CD14-positive monocyte (primary cell): ENCODE measurements around the gene PMF1. TPM values are rescaled to one million over a fixed set of nuclear protein-coding genes. Genes with fewer than 3 reads are reported as not detected.

ENCODE experiments used
- DNase-seq, 3 donors: peaks; one replicate each; pipeline ENCODE4 v3.0.0-alpha.2; 2011 to 2022
- H2AFZ ChIP-seq: 2 replicates; pipeline ENCODE4 v1.6.0; 2012; ENCODE audit warnings: mild to moderate bottlenecking, low read depth, low read length, inconsistent platforms; ENCODE audit not compliant: insufficient read depth, poor library complexity, severe bottlenecking
- H3K27ac ChIP-seq, 2 donors: 1 replicate in 1 of 2; 2 replicates in 1 of 2; pipeline ENCODE4 v1.5.1; 2012 to 2013; ENCODE audit warnings: low read length in 2 of 2, control low read depth in 1 of 2, inconsistent platforms in 1 of 2, low read depth in 1 of 2, mild to moderate bottlenecking in 1 of 2
- H3K27me3 ChIP-seq, 2 donors: one replicate each; pipeline versions ENCODE4 v1.6.0 to v1.6.1; 2011 to 2013; ENCODE audit warnings: low read length in 2 of 2; ENCODE audit not compliant: control insufficient read depth in 2 of 2, insufficient read depth in 2 of 2
- H3K36me3 ChIP-seq, 2 donors: replicated peaks in 1 of 2; 1 replicate in 1 of 2; 2 replicates in 1 of 2; pipeline versions ENCODE4 v1.5.1 to v1.6.1; 2012 to 2013; ENCODE audit warnings: low read length in 2 of 2, control low read depth in 1 of 2, inconsistent platforms in 1 of 2, mild to moderate bottlenecking in 1 of 2; ENCODE audit not compliant: insufficient read depth in 2 of 2, control insufficient read depth in 1 of 2
- H3K4me1 ChIP-seq, 2 donors: 1 replicate in 1 of 2; 2 replicates in 1 of 2; pipeline versions ENCODE4 v1.5.1 to v1.6.1; 2012 to 2013; ENCODE audit warnings: low read length in 2 of 2, control low read depth in 1 of 2, inconsistent platforms in 1 of 2, mild to moderate bottlenecking in 1 of 2, moderate library complexity in 1 of 2; ENCODE audit not compliant: insufficient read depth in 2 of 2, control insufficient read depth in 1 of 2
- H3K4me2 ChIP-seq: replicated peaks from 2 replicates; pipeline ENCODE3; 2012; ENCODE audit warnings: low read length, moderate library complexity, mild to moderate bottlenecking; ENCODE audit not compliant: poor library complexity, severe bottlenecking; ENCODE audit errors: extremely low read depth
- H3K4me3 ChIP-seq, 3 experiments: fragments of 200-600 bp in 1 of 3; sonication (generic) in 1 of 3; replicated peaks in 1 of 3; 1 replicate in 2 of 3; 2 replicates in 1 of 3; pipeline ENCODE4 v1.5.1; 2011 to 2013; ENCODE audit warnings: low read length in 3 of 3, mild to moderate bottlenecking in 3 of 3, control low read depth in 2 of 3, low read depth in 2 of 3, inconsistent platforms in 1 of 3, moderate library complexity in 1 of 3
- H3K79me2 ChIP-seq: 2 replicates; pipeline ENCODE4 v1.6.0; 2012; ENCODE audit warnings: mild to moderate bottlenecking, control low read depth, inconsistent platforms, low read length, moderate library complexity; ENCODE audit not compliant: insufficient read depth
- H3K9ac ChIP-seq: 2 replicates; pipeline ENCODE4 v1.6.0; 2017; ENCODE audit warnings: low read length, mild to moderate bottlenecking; ENCODE audit not compliant: insufficient read depth, poor library complexity, severe bottlenecking
- H3K9me3 ChIP-seq, 2 donors: replicated peaks in 1 of 2; 1 replicate in 1 of 2; 2 replicates in 1 of 2; pipeline versions ENCODE4 v1.5.1 to v1.6.1; 2012 to 2013; ENCODE audit warnings: low read length in 2 of 2, control low read depth in 1 of 2; ENCODE audit not compliant: control insufficient read depth in 1 of 2, insufficient read depth in 1 of 2
- H4K20me1 ChIP-seq: 2 replicates; pipeline ENCODE4 v1.6.0; 2012; ENCODE audit warnings: mild to moderate bottlenecking, low read length, control low read depth, moderate library complexity; ENCODE audit not compliant: insufficient read depth
- H3K27ac Mint-ChIP-seq, 7 donors: one replicate each; pipeline ENCODE4 v1.8.0; 2020; ENCODE audit warnings: mild to moderate bottlenecking in 7 of 7, mixed read lengths in 7 of 7, moderate library complexity in 6 of 7, inconsistent platforms in 2 of 7
- H3K27me3 Mint-ChIP-seq, 3 donors: one replicate each; pipeline ENCODE4 v1.8.0; 2021 to 2022; ENCODE audit warnings: low read depth in 3 of 3, mild to moderate bottlenecking in 3 of 3, mixed read lengths in 3 of 3, moderate library complexity in 3 of 3, inconsistent platforms in 1 of 3
- H3K36me3 Mint-ChIP-seq, 2 donors: one replicate each; pipeline ENCODE4 v1.8.0; 2020; ENCODE audit warnings: mixed read lengths in 2 of 2, inconsistent platforms in 1 of 2, mild to moderate bottlenecking in 1 of 2
- H3K4me1 Mint-ChIP-seq: one replicate; pipeline ENCODE4 v1.8.0; 2020; ENCODE audit warnings: mild to moderate bottlenecking, mixed read lengths
- H3K4me3 Mint-ChIP-seq, 2 donors: one replicate each; pipeline ENCODE4 v1.8.0; 2020; ENCODE audit warnings: mild to moderate bottlenecking in 2 of 2, mixed read lengths in 2 of 2, moderate library complexity in 1 of 2
- H3K9me3 Mint-ChIP-seq, 7 donors: one replicate each; pipeline ENCODE4 v1.8.0; 2020 to 2022; ENCODE audit warnings: mixed read lengths in 7 of 7, mild to moderate bottlenecking in 6 of 7, moderate library complexity in 6 of 7, inconsistent platforms in 2 of 7
- CTCF ChIP-seq: fragments of 200-600 bp; IDR thresholded peaks from one replicate; pipeline ENCODE4 v1.8.0; 2022; ENCODE audit warnings: antibody characterized with exemption, mild to moderate bottlenecking
- WGBS: methylation state at CpG from one replicate; pipeline ENCODE4 v1.1.5; 2013; ENCODE audit warnings: missing lambda C conversion rate; ENCODE audit not compliant: insufficient coverage; 5-methylcytosine and 5-hydroxymethylcytosine counted together
- intact Hi-C, 2 donors: fragments of 100-400 bp; cut with micrococcal nuclease; formaldehyde crosslinking; loops; one replicate each; pipeline versions ENCODE4 v1.15.0 to v1.15.1; 2023
- polyA plus RNA-seq, 3 donors: library from polyadenylated mRNA; depleted of rRNA in 1 of 3; unstranded in 2 of 3; stranded (reverse) in 1 of 3; fragments of 300-500 nt in 2 of 3; fragments of >200 nt in 1 of 3; fragmentation: Illumina TruSeq in 2 of 3; gene quantifications; 1 replicate in 2 of 3; 2 replicates in 1 of 3; pipeline ENCODE4 v1.2.3, GENCODE V29; 2012 to 2021

The PMF1 gene
- polyA plus RNA-seq, 3 donors: 83.7 to 90.4 (median 86.1) TPM

DNA sequence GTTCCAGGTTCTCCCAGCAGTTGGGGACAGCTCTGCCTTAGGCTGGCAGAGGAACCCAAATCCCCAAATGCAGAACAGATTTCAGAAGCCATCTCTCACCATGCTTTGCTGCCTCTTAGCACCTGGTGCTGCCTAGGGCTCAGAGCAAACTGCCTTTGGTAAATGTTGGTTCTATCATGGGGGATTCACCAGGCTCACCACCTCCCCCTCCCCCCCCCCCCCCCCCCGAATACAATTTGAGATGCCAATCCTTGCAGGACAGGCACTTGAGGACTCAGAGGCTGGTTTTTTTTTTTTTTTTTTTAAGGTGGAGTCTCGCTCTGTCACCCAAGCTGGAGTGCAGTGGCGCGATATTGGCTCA lies 35.5 kb downstream of the PMF1 start:
- Mint-ChIP-seq H3K4me3 (no peak overlapping the region), H3K36me3 (peaks cover 44 to 50% of the 10 kb centered on the region in 2 donors), H3K27ac (peak overlapping the region in 1 of 7 donors; percentile 30), H3K4me1 (peaks cover 14% of the 10 kb centered on the region), H3K9me3 (peaks cover 0 to 9% (median 0%) of the 10 kb centered on the region in 7 donors), H3K27me3 (peaks cover 21 to 37% (median 34%) of the 10 kb centered on the region in 3 donors)
- Histone ChIP-seq H3K79me2 (no peaks in the 10 kb centered on the region), H2AFZ (no peak overlapping the region), H3K4me1 (peaks cover 9 to 14% of the 10 kb centered on the region in 2 donors), H3K4me3 (no peak overlapping the region), H3K27ac (no peak overlapping the region), H3K27me3 (peaks cover 10 to 31% of the 10 kb centered on the region in 2 donors), H4K20me1 (peaks cover 51% of the 10 kb centered on the region), H3K9me3 (peaks cover 0 to 12% of the 10 kb centered on the region in 2 donors), H3K36me3 (peaks cover 44 to 45% of the 10 kb centered on the region in 2 donors), H3K4me2 (no peak overlapping the region), H3K9ac (no peak overlapping the region)
- intact Hi-C loops: no loop called here
- TF ChIP-seq CTCF: no peak
- WGBS: no CpG with 5 or more reads among the region's 4 CpGs
- no peak for DNase-seq

GRCh38 chr1:156249593-156249992 lies 36.8 kb downstream of the PMF1 start:
- H3K27ac Mint-ChIP-seq: peak overlapping the region in 1 of 7 donors; percentile 18

More at GRCh38 chr1:156249593-156249992, 36.8 kb downstream of the PMF1 start:
- no peaks in the 10 kb centered on the region for H3K79me2 ChIP-seq
- H3K9me3 ChIP-seq: peaks cover 0 to 12% of the 10 kb centered on the region in 2 donors
- Mint-ChIP-seq H3K36me3 (peaks cover 51 to 62% of the 10 kb centered on the region in 2 donors), H3K4me3 (peak overlapping the region in 1 of 2 donors; percentile 45), H3K27me3 (peaks cover 21 to 30% (median 26%) of the 10 kb centered on the region in 3 donors), H3K9me3 (peaks cover 0 to 9% (median 0%) of the 10 kb centered on the region in 7 donors), H3K4me1 (peaks cover 14% of the 10 kb centered on the region)
- H3K9ac ChIP-seq: no peak overlapping the region
- intact Hi-C loops: no loop called here
- peaks cover 63% of the 10 kb centered on the region for H4K20me1 ChIP-seq
- no peak overlapping the region for H3K27ac ChIP-seq
- 63% methylated on average over 1 of the region's 5 CpGs for WGBS
- no peak overlapping the region for H3K4me2 ChIP-seq
- no peak for TF ChIP-seq CTCF
- peaks cover 56 to 58% of the 10 kb centered on the region in 2 donors for H3K36me3 ChIP-seq
- no peak for DNase-seq
- H2AFZ ChIP-seq: no peak overlapping the region
- H3K27me3 ChIP-seq: peaks cover 10 to 26% of the 10 kb centered on the region in 2 donors
- peaks cover 9 to 14% of the 10 kb centered on the region in 2 donors for H3K4me1 ChIP-seq
- H3K4me3 ChIP-seq: no peak overlapping the region
